Measurements from ENCODE around the gene ZKSCAN5.

GRCh38 chr7:99531354-99531765 is 26.9 kb downstream of the ZKSCAN5 start:
- no peak for TF ChIP-seq REST (IDR thresholded peaks at IDR 0.05; ENCODE audit: borderline replicate concordance)
- TF ChIP-seq CTCF (IDR thresholded peaks at IDR 0.05; ENCODE audit: poor library complexity, severe bottlenecking): no peak
- TF ChIP-seq POLR2AphosphoS5 (IDR thresholded peaks at IDR 0.05): no peak
- no peak for TF ChIP-seq MXI1 (conservative IDR thresholded peaks at IDR 0.05; ENCODE audit: poor library complexity, severe bottlenecking)
- TF ChIP-seq EZH2 (IDR thresholded peaks at IDR 0.05; ENCODE audit: borderline replicate concordance, insufficient read depth, low read length, poor library complexity, severe bottlenecking): no peak
- TF ChIP-seq TAF1 (IDR thresholded peaks at IDR 0.05; ENCODE audit: low read depth): no peak
